Stimulated activated CD8-positive, alpha-beta memory T cell treated with anti-CD3 and anti-CD28 coated beads, Interleukin-4, amount 100 ng/mL, for 1 hour (primary cell): ENCODE results near the gene GEMIN7.
A peak's percentile ranks its signal among the peaks of the same experiment; 100 is the strongest.

Experiments used
- DNase-seq, 2 donors: peaks; one replicate each; pipeline ENCODE4 v3.0.0-alpha.2; 2020; ENCODE audit warnings: low read depth in 2 of 2, low spot score in 1 of 2

Gene GEMIN7

GRCh38 chr19:45086480-45086879 lies 7.4 kb downstream of the GEMIN7 start:
- no peak for DNase-seq

- no peak for DNase-seq
These were observed 8.5 kb downstream of the GEMIN7 start for GRCh38 chr19:45087531-45087930.

GRCh38 chr19:45090034-45090433 lies 11.0 kb downstream of the GEMIN7 start:
- no peak for DNase-seq

GRCh38 chr19:45090606-45091005 lies 11.5 kb downstream of the GEMIN7 start:
- DNase-seq: no peak

GRCh38 chr19:45091031-45091923 lies 12.2 kb downstream of the GEMIN7 start:
- DNase-seq: peak; percentile 89 to 93

- peak; percentile 84 to 85 for DNase-seq
These were observed 14.0 kb downstream of the GEMIN7 start, which contains the start of gene PPP1R37 for GRCh38 chr19:45092747-45093678. Gene PPP1R37 (plus strand): TSS chr19:45093179. CDS start chr19:45093326, 147 bp downstream.

- no peak for DNase-seq
These were observed 15.1 kb downstream of the GEMIN7 start for GRCh38 chr19:45094137-45094536.

- no peak for DNase-seq
These were observed 15.6 kb downstream of the GEMIN7 start for GRCh38 chr19:45094707-45095106.

- no peak for DNase-seq
These were observed 16.7 kb downstream of the GEMIN7 start for GRCh38 chr19:45095496-45096413.

GRCh38 chr19:45096700-45097099 lies 17.6 kb downstream of the GEMIN7 start:
- no peak for DNase-seq

GRCh38 chr19:45097450-45097775 lies 18.4 kb downstream of the GEMIN7 start:
- no peak for DNase-seq

- no peak for DNase-seq
These were observed 18.9 kb downstream of the GEMIN7 start for GRCh38 chr19:45097776-45098520.

GRCh38 chr19:45098521-45099466 lies 19.7 kb downstream of the GEMIN7 start:
- DNase-seq: no peak

GRCh38 chr19:45099467-45100191 lies 20.6 kb downstream of the GEMIN7 start:
- DNase-seq: no peak

- DNase-seq: no peak
These were observed 21.1 kb downstream of the GEMIN7 start for GRCh38 chr19:45100201-45100600.

- DNase-seq: no peak
These were observed 21.8 kb downstream of the GEMIN7 start for GRCh38 chr19:45100846-45101252.

- DNase-seq: no peak
These were observed 22.7 kb downstream of the GEMIN7 start for GRCh38 chr19:45101806-45102205.

- no peak for DNase-seq
These were observed 23.4 kb downstream of the GEMIN7 start for GRCh38 chr19:45102481-45102880.
